Thymus (tissue), 11 donors: ENCODE measurements around the gene TAB3. TPM values are rescaled to one million over a fixed set of nuclear protein-coding genes. Genes with fewer than 3 reads are reported as not detected.

Experiments used
- DNase-seq, 9 donors: peaks; one replicate each; pipeline ENCODE4 v3.0.0-alpha.2; 2013; ENCODE audit warnings: low spot score in 9 of 9, low read depth in 6 of 9, missing footprints in 1 of 9
- H3K27ac ChIP-seq, 2 donors: one replicate each; pipeline ENCODE4 v1.5.1; 2013; ENCODE audit warnings: control low read depth in 1 of 2, low read depth in 1 of 2, low read length in 1 of 2, mild to moderate bottlenecking in 1 of 2, moderate library complexity in 1 of 2
- H3K27me3 ChIP-seq, 2 donors: one replicate each; pipeline ENCODE4 v1.5.1; 2013; ENCODE audit warnings: low read length in 1 of 2; ENCODE audit not compliant: control insufficient read depth in 2 of 2, insufficient read depth in 1 of 2
- H3K36me3 ChIP-seq, 2 donors: one replicate each; pipeline ENCODE4 v1.5.1; 2013; ENCODE audit warnings: low read length in 1 of 2, mild to moderate bottlenecking in 1 of 2, moderate library complexity in 1 of 2; ENCODE audit not compliant: control insufficient read depth in 2 of 2, insufficient read depth in 2 of 2
- H3K4me1 ChIP-seq, 2 donors: one replicate each; pipeline ENCODE4 v1.5.1; 2013; ENCODE audit warnings: low read length in 2 of 2; ENCODE audit not compliant: control insufficient read depth in 2 of 2, insufficient read depth in 2 of 2
- H3K4me3 ChIP-seq, 2 donors: one replicate each; pipeline ENCODE4 v1.5.1; 2013; ENCODE audit warnings: low read length in 2 of 2, control low read depth in 1 of 2, mild to moderate bottlenecking in 1 of 2
- H3K9me3 ChIP-seq, 2 donors: one replicate each; pipeline ENCODE4 v1.5.1; 2013; ENCODE audit warnings: low read length in 1 of 2, mild to moderate bottlenecking in 1 of 2; ENCODE audit not compliant: control insufficient read depth in 2 of 2, insufficient read depth in 1 of 2
- WGBS: extraction: QIAGEN DNeasy Blood & Tissue Kit; methylation state at CpG from one replicate; pipeline ENCODE4 v1.1.7; 2013; 5-methylcytosine and 5-hydroxymethylcytosine counted together
- polyA plus RNA-seq: library from polyadenylated mRNA; stranded (reverse); fragments of 200-250 nt; gene quantifications from one replicate; pipeline ENCODE4 v1.2.3, GENCODE V29; 2013
- total RNA-seq: library from RNA; stranded (reverse); fragments of 120-200 nt; gene quantifications from one replicate; pipeline ENCODE4 v1.2.4, GENCODE V29; 2013
- donor health status: healthy.

The TAB3 gene
- total and polyA plus RNA-seq, 2 donors = 5.9 to 13.6 TPM

GRCh38 chrX:30795981-30796958 is 92.8 kb downstream of the TAB3 start:
- Histone ChIP-seq H3K4me3 (no peak overlapping the region), H3K9me3 (peaks cover 0 to 7% of the 10 kb centered on the region in 2 donors), H3K27ac (no peak overlapping the region), H3K27me3 (no peaks in the 10 kb centered on the region), H3K4me1 (no peaks in the 10 kb centered on the region), H3K36me3 (no peaks in the 10 kb centered on the region)
- WGBS = 93% methylated on average over 6 of the region's 6 CpGs
- DNase-seq = no peak

GRCh38 chrX:30794497-30794896 is 94.6 kb downstream of the TAB3 start:
- Histone ChIP-seq H3K27me3 (no peaks in the 10 kb centered on the region), H3K4me3 (no peak overlapping the region), H3K36me3 (no peaks in the 10 kb centered on the region), H3K27ac (no peak overlapping the region), H3K9me3 (peaks cover 1 to 5% of the 10 kb centered on the region in 2 donors), H3K4me1 (no peaks in the 10 kb centered on the region)
- WGBS = 86% methylated on average over 2 of the region's 2 CpGs
- DNase-seq = no peak

GRCh38 chrX:30793767-30794103 is 95.3 kb downstream of the TAB3 start:
- WGBS = 100% methylated on average over 1 of the region's 1 CpG
- Histone ChIP-seq H3K36me3 (no peaks in the 10 kb centered on the region), H3K27ac (no peak overlapping the region), H3K4me3 (no peak overlapping the region), H3K9me3 (peaks cover 1 to 5% of the 10 kb centered on the region in 2 donors), H3K4me1 (no peaks in the 10 kb centered on the region), H3K27me3 (no peaks in the 10 kb centered on the region)
- DNase-seq = no peak

- no peak for DNase-seq
- Histone ChIP-seq H3K4me1 (no peaks in the 10 kb centered on the region), H3K4me3 (no peak overlapping the region), H3K27me3 (no peaks in the 10 kb centered on the region), H3K27ac (no peak overlapping the region), H3K9me3 (peaks cover 1 to 5% of the 10 kb centered on the region in 2 donors), H3K36me3 (no peaks in the 10 kb centered on the region)
- 91% methylated on average over 3 of the region's 3 CpGs for WGBS
Observed at GRCh38 chrX:30793075-30793766, 95.8 kb downstream of the TAB3 start.

GRCh38 chrX:30791296-30792278 is 97.5 kb downstream of the TAB3 start:
- Histone ChIP-seq H3K27me3 (no peaks in the 10 kb centered on the region), H3K4me3 (no peak overlapping the region), H3K27ac (no peak overlapping the region), H3K9me3 (peaks cover 1 to 5% of the 10 kb centered on the region in 2 donors), H3K36me3 (no peaks in the 10 kb centered on the region), H3K4me1 (no peaks in the 10 kb centered on the region)
- 99% methylated on average over 8 of the region's 8 CpGs for WGBS
- no peak for DNase-seq

GRCh38 chrX:30787012-30787411 is 102.0 kb downstream of the TAB3 start:
- no peak overlapping the region for H3K4me3 ChIP-seq
- H3K9me3 ChIP-seq = peaks cover 0 to 1% of the 10 kb centered on the region in 2 donors
- H3K36me3 ChIP-seq = no peaks in the 10 kb centered on the region
- H3K27me3 ChIP-seq = no peaks in the 10 kb centered on the region
- H3K27ac ChIP-seq = no peak overlapping the region
- DNase-seq = no peak
- H3K4me1 ChIP-seq = no peaks in the 10 kb centered on the region
- WGBS = 91% methylated on average over 9 of the region's 9 CpGs

GRCh38 chrX:30786374-30786773 is 102.7 kb downstream of the TAB3 start:
- Histone ChIP-seq H3K9me3 (peaks cover 0 to 1% of the 10 kb centered on the region in 2 donors), H3K4me1 (no peaks in the 10 kb centered on the region), H3K27me3 (no peaks in the 10 kb centered on the region), H3K27ac (no peak overlapping the region), H3K4me3 (no peak overlapping the region), H3K36me3 (no peaks in the 10 kb centered on the region)
- no peak for DNase-seq

GRCh38 chrX:30781711-30782444 is 107.2 kb downstream of the TAB3 start:
- Histone ChIP-seq H3K27me3 (no peaks in the 10 kb centered on the region), H3K4me3 (no peak overlapping the region), H3K9me3 (peaks cover 0 to 2% of the 10 kb centered on the region in 2 donors), H3K36me3 (no peaks in the 10 kb centered on the region), H3K4me1 (no peaks in the 10 kb centered on the region), H3K27ac (no peak overlapping the region)
- no peak for DNase-seq
- 13% methylated on average over 1 of the region's 1 CpG for WGBS
